ENCODE data around the gene PWWP3B.

PWWP3B gene

DNA sequence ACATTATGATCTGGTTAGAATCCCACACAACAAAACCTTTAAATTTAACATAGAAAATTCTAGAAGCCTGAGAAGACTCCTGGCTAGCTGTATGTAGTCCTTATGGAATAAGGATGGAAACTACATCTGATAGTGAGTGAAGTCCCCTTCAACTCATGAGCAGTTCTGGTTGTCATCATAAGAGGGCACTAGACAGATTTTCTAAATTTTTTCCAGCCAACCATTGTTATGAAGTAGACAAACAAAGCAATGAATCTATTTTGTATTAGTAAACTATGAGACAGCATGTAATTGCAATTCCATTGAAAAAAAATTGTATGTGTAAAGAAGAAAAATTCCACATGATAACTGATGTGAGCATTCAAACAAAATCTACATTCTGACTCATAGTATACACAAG is 35.2 kb downstream of the PWWP3B start:
- H3K4me1 ChIP-seq (ENCODE audit: control insufficient read depth in 2 of 2, insufficient read depth in 1 of 2, low read depth in 1 of 2, low read length in 2 of 2), result no peaks in the 10 kb centered on the region

DNA sequence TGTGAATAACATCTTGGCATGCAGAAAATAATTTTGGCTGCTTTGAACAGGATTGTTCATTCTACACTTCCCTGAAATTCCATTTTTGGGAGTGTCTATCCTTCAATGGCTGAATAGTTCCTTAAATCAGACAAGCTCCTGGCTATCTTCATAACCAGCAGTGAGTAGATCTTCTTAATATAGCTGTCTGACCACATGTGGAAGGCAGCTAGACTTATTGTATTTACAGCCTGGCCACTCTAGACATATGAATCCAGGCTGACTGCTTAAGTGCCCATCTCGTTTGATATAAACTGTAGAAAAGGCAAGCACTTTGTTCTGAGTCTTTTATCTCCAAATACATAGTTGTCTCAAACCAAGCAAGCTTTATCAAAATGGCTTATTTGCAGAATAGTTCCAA is 40.0 kb downstream of the PWWP3B start:
- no peaks in the 10 kb centered on the region for H3K36me3 ChIP-seq (replicated peaks in 1 of 2; ENCODE audit: control insufficient read depth in 2 of 2, insufficient read depth in 2 of 2, low read length in 2 of 2)
- H3K9ac ChIP-seq (ENCODE audit: low read depth, low read length, poor library complexity), result no peak overlapping the region
- H3K23ac ChIP-seq (ENCODE audit: low read depth, low read length, poor library complexity), result no peak overlapping the region
- no peak overlapping the region for H3K4me2 ChIP-seq (ENCODE audit: insufficient read depth, low read length, poor library complexity, severe bottlenecking)
- no peak overlapping the region for H2AK5ac ChIP-seq (ENCODE audit: low read depth, low read length)
- no peaks in the 10 kb centered on the region for H3K27me3 ChIP-seq (ENCODE audit: control insufficient read depth in 3 of 3, insufficient read depth in 3 of 3, low read depth in 1 of 3, low read length in 3 of 3)
- WGBS, 2 donors (ENCODE audit: extremely low coverage in 2 of 2, insufficient read length in 2 of 2, insufficient replicate concordance in 1 of 2), result no CpG with 5 or more reads among the region's 1 CpG
- H3K4me1 ChIP-seq (ENCODE audit: control insufficient read depth in 2 of 2, insufficient read depth in 1 of 2, low read depth in 1 of 2, low read length in 2 of 2), result no peaks in the 10 kb centered on the region
- H2AFZ ChIP-seq (ENCODE audit: low read length), result no peak overlapping the region
- H3K4ac ChIP-seq (ENCODE audit: low read length), result no peak overlapping the region
- no peak overlapping the region for H2BK15ac ChIP-seq (ENCODE audit: low read length)
- peaks cover 0 to 1% of the 10 kb centered on the region in 2 donors for H3K9me3 ChIP-seq (replicated peaks in 1 of 2; ENCODE audit: control insufficient read depth in 2 of 2, insufficient read depth in 1 of 2, low read depth in 1 of 2, low read length in 2 of 2)
- DNase-seq (ENCODE audit: low spot score), result no peak
- no peak overlapping the region for H3K18ac ChIP-seq (ENCODE audit: low read length)
- no peak overlapping the region for H4K91ac ChIP-seq (ENCODE audit: low read depth, low read length, poor library complexity)
- H2BK5ac ChIP-seq (ENCODE audit: low read length), result no peak overlapping the region
- no peak overlapping the region for H2BK12ac ChIP-seq (ENCODE audit: low read length)
- H3K14ac ChIP-seq (ENCODE audit: low read length), result no peak overlapping the region
- no peak overlapping the region for H4K8ac ChIP-seq (ENCODE audit: low read depth, low read length)
- H3K27ac ChIP-seq (replicated peaks; ENCODE audit: low read length), result no peak overlapping the region
- H3K4me3 ChIP-seq (ENCODE audit: low read length in 2 of 2), result no peak overlapping the region
- no peak overlapping the region for H2BK120ac ChIP-seq (ENCODE audit: low read depth, low read length)
- no peaks in the 10 kb centered on the region for H3K79me1 ChIP-seq (ENCODE audit: low read depth, low read length)

More for the DNA sequence above, 35.2 kb downstream of the PWWP3B start:
- H3K27ac ChIP-seq (replicated peaks; ENCODE audit: low read length), result no peak overlapping the region
- no peaks in the 10 kb centered on the region for H3K9me3 ChIP-seq (replicated peaks in 1 of 2; ENCODE audit: control insufficient read depth in 2 of 2, insufficient read depth in 1 of 2, low read depth in 1 of 2, low read length in 2 of 2)
- no peak overlapping the region for H3K4me2 ChIP-seq (ENCODE audit: insufficient read depth, low read length, poor library complexity, severe bottlenecking)
- H4K91ac ChIP-seq (ENCODE audit: low read depth, low read length, poor library complexity), result no peak overlapping the region
- no peak overlapping the region for H3K4ac ChIP-seq (ENCODE audit: low read length)
- H3K14ac ChIP-seq (ENCODE audit: low read length), result no peak overlapping the region
- no peak for DNase-seq (ENCODE audit: low spot score)
- H4K8ac ChIP-seq (ENCODE audit: low read depth, low read length), result no peak overlapping the region
- no peak overlapping the region for H3K18ac ChIP-seq (ENCODE audit: low read length)
- H3K9ac ChIP-seq (ENCODE audit: low read depth, low read length, poor library complexity), result no peak overlapping the region
- H2AK5ac ChIP-seq (ENCODE audit: low read depth, low read length), result no peak overlapping the region
- no peak overlapping the region for H2AFZ ChIP-seq (ENCODE audit: low read length)
- H3K4me3 ChIP-seq (ENCODE audit: low read length in 2 of 2), result no peak overlapping the region
- no peaks in the 10 kb centered on the region for H3K27me3 ChIP-seq (ENCODE audit: control insufficient read depth in 3 of 3, insufficient read depth in 3 of 3, low read depth in 1 of 3, low read length in 3 of 3)
- H3K23ac ChIP-seq (ENCODE audit: low read depth, low read length, poor library complexity), result no peak overlapping the region
- H2BK12ac ChIP-seq (ENCODE audit: low read length), result no peak overlapping the region
- no peaks in the 10 kb centered on the region for H3K36me3 ChIP-seq (replicated peaks in 1 of 2; ENCODE audit: control insufficient read depth in 2 of 2, insufficient read depth in 2 of 2, low read length in 2 of 2)
- no peak overlapping the region for H2BK120ac ChIP-seq (ENCODE audit: low read depth, low read length)
- H2BK5ac ChIP-seq (ENCODE audit: low read length), result no peak overlapping the region
- H2BK15ac ChIP-seq (ENCODE audit: low read length), result no peak overlapping the region
- no peaks in the 10 kb centered on the region for H3K79me1 ChIP-seq (ENCODE audit: low read depth, low read length)

Measured in neuronal stem cell (in vitro differentiated cells).